Activated CD4-positive, alpha-beta T cell treated with anti-CD3 and anti-CD28 coated beads, Interleukin-2, amount 50 U/mL, for 16 hours (primary cell): Measurements from ENCODE around the gene RACGAP1.

Experiments
- DNase-seq: peaks from one replicate; pipeline ENCODE4 v3.0.0-alpha.2; 2020

RACGAP1 gene

DNA sequence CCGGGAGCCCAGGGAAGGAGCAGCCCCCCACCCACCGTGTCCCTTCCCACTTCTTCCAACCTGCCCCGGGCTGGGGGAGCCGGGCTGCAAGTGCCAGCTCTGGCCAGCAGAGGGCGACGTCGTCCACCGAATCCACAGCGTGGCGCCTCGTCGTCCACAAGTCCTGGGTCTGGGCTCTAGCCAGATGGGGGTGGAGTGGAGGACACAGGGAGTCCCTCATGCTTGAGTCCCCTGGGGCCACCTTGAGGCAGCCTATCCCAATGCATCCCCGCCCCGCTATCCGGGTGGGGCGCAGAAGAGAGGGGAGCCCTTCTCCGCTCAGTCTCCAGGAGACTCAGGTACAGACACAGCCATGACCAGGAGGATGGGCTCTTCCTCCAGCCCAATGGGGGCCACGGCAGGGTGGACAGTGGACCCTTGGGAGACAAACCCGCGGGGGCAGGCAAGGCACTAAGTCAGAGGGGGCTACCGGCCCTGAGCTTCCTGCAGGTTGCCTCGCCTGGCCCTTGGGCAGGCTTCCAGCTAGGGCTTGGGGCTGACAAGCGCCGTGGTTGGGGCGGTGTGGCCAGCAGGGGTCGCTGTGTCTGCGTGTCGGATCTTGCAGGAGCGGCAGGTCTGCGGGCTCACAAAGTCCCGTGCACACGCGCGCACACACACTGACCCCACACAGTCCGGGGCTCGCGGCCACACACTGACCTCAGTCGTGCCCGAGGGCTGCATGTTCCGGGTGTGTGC lies 58.1 kb downstream of the RACGAP1 start:
- peak; percentile 89 for DNase-seq

- DNase-seq, result no peak
Observed at GRCh38 chr12:49966511-49967041, 58.7 kb downstream of the RACGAP1 start.

DNA sequence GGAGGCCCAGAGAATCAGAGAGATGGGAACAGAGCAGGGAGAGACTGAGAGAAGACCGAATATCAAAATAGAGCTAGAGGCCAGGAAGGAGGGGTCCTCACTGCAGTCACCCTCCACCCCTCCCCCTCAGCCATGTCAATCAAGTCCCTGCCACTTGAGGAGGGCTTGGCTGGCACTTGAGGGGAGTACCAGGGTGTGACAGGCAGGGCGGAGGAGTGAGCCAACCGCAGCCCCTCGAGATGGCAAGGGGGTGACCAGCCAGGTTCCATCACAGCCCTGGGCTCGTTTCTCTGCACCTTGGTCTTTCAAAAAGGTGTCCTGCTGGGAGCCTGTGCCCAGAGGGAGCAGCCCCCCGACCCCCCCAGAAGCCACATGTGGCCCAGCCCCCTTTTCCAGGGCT lies 59.5 kb downstream of the RACGAP1 start:
- no peak for DNase-seq

DNA sequence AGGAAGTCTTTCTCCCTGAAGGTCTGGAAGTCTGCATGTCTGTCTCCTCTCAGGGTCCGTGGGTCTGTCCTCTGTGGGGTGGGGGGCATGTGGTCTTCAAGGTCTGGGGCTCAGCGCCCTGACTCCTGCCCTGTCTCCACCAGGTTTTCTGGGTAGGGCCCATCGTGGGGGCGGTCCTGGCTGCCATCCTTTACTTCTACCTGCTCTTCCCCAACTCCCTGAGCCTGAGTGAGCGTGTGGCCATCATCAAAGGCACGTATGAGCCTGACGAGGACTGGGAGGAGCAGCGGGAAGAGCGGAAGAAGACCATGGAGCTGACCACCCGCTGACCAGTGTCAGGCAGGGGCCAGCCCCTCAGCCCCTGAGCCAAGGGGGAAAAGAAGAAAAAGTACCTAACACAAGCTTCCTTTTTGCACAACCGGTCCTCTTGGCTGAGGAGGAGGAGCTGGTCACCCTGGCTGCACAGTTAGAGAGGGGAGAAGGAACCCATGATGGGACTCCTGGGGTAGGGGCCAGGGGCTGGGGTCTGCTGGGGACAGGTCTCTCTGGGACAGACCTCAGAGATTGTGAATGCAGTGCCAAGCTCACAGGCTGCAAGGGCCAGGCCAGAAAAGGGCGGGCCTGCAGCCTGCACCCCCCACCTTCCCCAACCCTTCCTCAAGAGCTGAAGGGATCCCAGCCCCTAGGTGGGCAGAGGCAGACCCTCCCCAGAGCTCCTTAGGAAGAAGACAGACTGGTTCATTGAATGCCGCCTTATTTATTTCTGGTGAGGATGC lies 60.3 kb downstream of the RACGAP1 start:
- no peak for DNase-seq

- DNase-seq, result no peak
Observed at GRCh38 chr12:49963976-49964815, 61.1 kb downstream of the RACGAP1 start.

DNA sequence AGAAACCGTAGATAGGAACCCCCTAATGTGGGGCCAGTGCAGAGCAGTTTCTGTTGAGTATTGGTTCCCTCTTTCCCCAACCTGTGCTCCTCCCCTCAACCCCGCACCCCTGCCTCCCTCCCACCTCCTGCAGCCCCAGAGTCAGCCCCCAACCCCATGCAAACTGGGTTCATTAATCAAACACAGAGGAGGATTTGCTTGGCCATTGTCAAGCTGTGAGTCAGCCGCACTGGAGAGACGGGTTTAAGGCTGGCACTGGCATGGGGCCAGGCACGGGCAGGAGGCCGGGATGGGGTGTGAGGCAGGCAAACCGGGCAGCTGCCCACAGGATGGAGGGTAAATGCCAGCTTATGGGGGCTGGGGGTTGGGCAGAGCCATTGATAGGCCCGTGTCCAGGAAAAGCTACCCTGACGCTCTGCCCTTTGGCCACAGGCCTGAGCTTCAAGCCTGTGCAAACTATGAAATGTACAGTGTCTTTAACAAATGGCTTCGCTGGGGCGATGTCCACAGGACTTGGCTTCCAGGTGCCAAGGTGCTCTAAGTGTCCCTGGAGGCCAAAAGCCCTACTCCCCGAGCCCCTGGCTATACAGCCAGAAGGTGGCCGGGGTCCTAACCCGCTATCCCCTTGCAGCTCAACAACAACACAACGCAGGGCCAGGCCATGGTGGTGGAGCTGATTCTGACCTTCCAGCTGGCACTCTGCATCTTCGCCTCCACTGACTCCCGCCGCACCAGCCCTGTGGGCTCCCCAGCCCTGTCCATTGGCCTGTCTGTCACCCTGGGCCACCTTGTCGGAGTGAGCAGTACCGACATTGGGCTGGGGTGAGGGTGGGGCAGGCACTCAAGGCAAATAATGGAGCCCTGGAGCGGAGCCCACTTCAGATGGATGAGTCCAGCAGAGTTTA lies 62.2 kb downstream of the RACGAP1 start:
- DNase-seq, result no peak

DNA sequence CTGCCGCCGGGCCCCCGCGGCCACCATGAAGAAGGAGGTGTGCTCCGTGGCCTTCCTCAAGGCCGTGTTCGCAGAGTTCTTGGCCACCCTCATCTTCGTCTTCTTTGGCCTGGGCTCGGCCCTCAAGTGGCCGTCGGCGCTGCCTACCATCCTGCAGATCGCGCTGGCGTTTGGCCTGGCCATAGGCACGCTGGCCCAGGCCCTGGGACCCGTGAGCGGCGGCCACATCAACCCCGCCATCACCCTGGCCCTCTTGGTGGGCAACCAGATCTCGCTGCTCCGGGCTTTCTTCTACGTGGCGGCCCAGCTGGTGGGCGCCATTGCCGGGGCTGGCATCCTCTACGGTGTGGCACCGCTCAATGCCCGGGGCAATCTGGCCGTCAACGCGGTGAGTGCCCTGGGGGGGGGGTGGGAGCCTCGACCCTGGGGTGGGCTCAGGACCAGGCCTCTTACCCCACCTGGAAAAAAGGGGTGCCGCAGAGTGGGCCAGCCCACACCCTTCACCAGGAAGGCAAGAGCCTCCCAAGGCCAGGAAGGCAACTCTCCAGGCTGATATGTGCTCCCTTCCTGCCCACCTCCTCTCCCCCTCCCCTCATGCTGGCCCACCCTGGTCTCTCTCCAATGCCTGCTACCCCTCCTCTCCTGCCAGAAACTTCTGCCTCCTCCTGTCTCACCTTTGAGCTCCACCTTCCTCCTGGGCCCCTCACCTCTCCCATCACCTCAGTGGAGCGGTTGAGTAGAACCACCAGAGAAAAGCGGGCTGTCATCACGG lies 63.1 kb downstream of the RACGAP1 start:
- no peak for DNase-seq

GRCh38 chr12:49961111-49961922 lies 64.0 kb downstream of the RACGAP1 start, which contains the start of gene AQP5:
Gene AQP5 (plus strand): TSS chr12:49961872. CDS start chr12:49962018, 146 bp downstream.
- no peak for DNase-seq

DNA sequence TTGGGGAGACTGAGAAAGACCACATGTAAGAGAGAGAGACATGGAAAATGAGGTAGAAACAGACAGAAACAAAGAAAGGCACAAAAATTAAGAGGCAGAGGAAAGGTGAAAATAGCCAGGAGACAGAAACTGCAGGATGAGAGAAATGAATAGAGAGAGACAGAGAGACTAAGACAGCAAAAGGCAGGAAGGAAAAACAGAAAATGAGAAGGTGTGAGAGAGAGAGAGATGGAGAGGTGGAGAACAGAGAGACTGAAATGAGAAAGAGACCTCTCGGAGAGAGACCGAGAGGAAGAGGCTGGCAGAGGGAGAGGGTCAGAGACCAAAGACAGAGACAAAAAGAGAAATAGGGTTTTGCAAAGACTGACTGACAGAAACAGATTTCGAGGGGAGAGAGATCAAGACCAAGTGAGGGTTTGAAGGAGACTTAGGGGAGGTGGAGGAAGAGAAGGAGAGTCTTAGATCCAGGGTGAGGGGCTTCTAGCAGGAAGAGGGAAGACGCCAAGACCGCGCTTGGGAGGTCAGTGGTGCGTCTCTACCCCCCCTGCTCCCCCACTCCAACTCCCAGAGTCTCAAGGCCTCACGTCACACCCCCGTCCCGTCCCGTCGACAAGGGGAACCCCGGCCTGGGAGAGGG lies 64.7 kb downstream of the RACGAP1 start:
- DNase-seq, result no peak

- DNase-seq, result no peak
Observed at GRCh38 chr12:49959685-49960473, 65.4 kb downstream of the RACGAP1 start.

GRCh38 chr12:49957570-49957967 lies 67.7 kb downstream of the RACGAP1 start:
- DNase-seq, result no peak

DNA sequence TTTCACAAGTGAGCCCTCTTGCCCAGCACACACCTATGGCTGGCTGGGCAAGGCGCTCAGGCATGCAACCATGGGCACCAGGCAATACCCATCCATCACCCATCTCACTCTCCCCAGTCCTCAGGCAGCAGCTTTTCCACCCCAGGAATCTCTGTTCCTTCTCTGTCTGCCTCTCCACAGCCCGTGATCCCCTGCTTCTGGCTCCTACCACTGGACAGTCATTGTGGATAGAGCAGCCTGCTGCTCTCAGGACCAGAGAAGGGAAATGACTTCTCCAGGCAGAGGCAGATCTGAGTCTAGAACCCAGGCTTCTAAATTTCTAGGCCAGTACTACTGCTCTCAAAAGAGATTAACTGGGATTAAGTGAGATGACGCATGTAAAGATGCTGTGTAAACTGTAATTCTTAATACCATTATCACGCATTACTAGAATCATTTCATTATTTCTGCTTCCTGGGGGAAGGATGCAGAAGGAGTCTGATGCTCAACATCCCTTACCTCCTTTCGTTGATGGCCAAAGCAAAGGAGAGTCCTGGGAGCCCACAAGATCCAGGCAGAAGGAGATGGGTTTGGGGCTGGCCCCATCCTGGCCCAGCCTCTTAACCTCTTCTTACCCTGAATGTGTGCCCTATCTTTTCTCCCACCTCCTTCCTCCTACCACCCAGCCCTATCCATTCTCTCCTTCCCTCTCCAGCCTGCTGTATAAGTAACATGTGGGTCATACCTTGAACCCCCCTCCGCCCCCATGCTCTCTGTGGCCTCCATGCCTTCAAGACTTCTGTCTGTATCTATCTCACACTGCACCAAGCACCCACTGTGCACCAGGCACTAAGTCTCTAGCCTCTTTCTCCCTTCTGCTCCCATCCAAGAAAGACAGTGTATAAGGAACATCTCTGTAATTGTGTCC lies 68.4 kb downstream of the RACGAP1 start:
- no peak for DNase-seq

GRCh38 chr12:49955899-49956662 lies 69.2 kb downstream of the RACGAP1 start:
- DNase-seq, result no peak

- DNase-seq, result no peak
Observed at GRCh38 chr12:49954863-49955830, 70.1 kb downstream of the RACGAP1 start.

GRCh38 chr12:49953961-49954846 lies 71.1 kb downstream of the RACGAP1 start:
- DNase-seq, result no peak
